ES-I3 (cell line): ENCODE measurements around the gene DGKD.

Source experiments
- H3K36me3 ChIP-seq: 2 replicates; pipeline ENCODE4 v1.6.1; 2013; ENCODE audit warnings: mild to moderate bottlenecking, low read length, control low read depth, moderate library complexity; ENCODE audit not compliant: insufficient read depth
- H3K4me1 ChIP-seq: 2 replicates; pipeline ENCODE4 v1.6.1; 2013; ENCODE audit warnings: mild to moderate bottlenecking, control low read depth, low read length; ENCODE audit not compliant: insufficient read depth
- H3K9ac ChIP-seq: 2 replicates; pipeline ENCODE4 v1.6.1; 2013; ENCODE audit warnings: low read depth, mild to moderate bottlenecking, low read length, moderate library complexity
- H3K9me3 ChIP-seq: 2 replicates; pipeline ENCODE4 v1.6.1; 2013; ENCODE audit warnings: mild to moderate bottlenecking, low read length, moderate library complexity; ENCODE audit not compliant: control insufficient read depth, insufficient read depth

DGKD gene

GRCh38 chr2:233492751-233493150, 138.5 kb downstream of the DGKD start:
- Histone ChIP-seq H3K4me1 (no peaks in the 10 kb centered on the region), H3K36me3 (no peaks in the 10 kb centered on the region), H3K9ac (no peak overlapping the region), H3K9me3 (no peaks in the 10 kb centered on the region)

- Histone ChIP-seq H3K4me1 (no peaks in the 10 kb centered on the region), H3K9me3 (no peaks in the 10 kb centered on the region), H3K9ac (no peak overlapping the region), H3K36me3 (no peaks in the 10 kb centered on the region)
These were observed 141.5 kb downstream of the DGKD start for GRCh38 chr2:233495503-233496496.

GRCh38 chr2:233497692-233498091, 143.4 kb downstream of the DGKD start:
- Histone ChIP-seq H3K9ac (no peak overlapping the region), H3K9me3 (no peaks in the 10 kb centered on the region), H3K36me3 (no peaks in the 10 kb centered on the region), H3K4me1 (no peaks in the 10 kb centered on the region)

GRCh38 chr2:233498126-233498525, 143.8 kb downstream of the DGKD start:
- no peaks in the 10 kb centered on the region for H3K4me1 ChIP-seq

GRCh38 chr2:233499928-233500327, 145.6 kb downstream of the DGKD start:
- Histone ChIP-seq H3K9me3 (peaks cover 2% of the 10 kb centered on the region; the same call in 1 of the 2 replicates), H3K36me3 (no peaks in the 10 kb centered on the region), H3K9ac (no peak overlapping the region), H3K4me1 (no peaks in the 10 kb centered on the region)

More at GRCh38 chr2:233498126-233498525, 143.8 kb downstream of the DGKD start:
- H3K9me3 ChIP-seq = no peaks in the 10 kb centered on the region; the same call in 1 of the 2 replicates
- no peak overlapping the region for H3K9ac ChIP-seq
- no peaks in the 10 kb centered on the region for H3K36me3 ChIP-seq

GRCh38 chr2:233501198-233502076, 147.1 kb downstream of the DGKD start:
- H3K4me1 ChIP-seq = no peaks in the 10 kb centered on the region
- peaks cover 2% of the 10 kb centered on the region; the same call in 1 of the 2 replicates for H3K9me3 ChIP-seq
- H3K9ac ChIP-seq = no peak overlapping the region
- no peaks in the 10 kb centered on the region for H3K36me3 ChIP-seq

DNA sequence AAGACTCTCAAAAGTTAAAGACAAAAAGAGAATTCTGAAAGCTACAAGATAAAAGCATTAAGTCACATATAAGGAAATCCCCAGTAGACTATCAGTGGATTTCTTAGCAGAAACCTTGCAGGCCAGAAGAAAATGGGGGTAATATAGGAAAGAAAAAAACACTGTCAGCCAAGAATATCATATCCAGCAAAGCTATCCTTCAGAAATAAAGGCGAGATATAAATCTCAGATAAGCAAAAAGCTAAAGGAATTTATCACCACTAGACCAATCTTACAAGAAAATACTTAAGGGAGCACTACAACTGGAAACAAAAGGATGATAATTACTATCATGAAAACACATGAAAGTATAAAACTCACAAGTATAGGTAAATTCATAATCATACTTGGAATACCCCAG, 149.2 kb downstream of the DGKD start:
- H3K36me3 ChIP-seq = no peaks in the 10 kb centered on the region

DNA sequence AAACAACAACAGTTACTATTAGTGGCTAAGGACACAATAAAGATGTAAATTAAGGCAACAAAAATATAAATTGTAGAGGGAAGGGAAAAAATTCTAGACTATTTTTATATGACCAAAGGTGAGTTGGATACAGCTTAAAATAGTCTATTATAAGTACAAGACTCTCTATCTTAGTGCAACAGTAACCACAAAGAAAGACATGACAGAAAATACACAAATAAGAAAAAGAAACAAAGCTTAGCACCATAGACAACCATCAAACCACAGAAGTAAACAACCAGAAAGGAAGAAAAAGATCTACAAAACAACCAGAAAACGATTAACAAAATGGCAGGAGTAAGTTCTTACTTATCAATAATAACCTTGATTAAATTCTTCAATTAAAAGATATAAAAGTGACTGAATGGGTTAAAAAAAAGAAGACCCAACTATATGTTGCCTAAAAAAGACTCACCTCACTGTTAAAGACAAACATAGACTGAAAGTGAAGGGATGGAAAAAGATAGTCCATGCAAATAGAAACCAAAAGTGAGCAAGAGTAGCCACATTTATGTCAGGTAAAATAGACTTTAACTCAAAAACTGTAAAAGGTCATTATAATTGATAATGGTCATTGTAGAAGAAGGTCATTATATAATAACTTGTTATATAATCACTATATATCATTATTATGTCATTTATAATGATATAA, 149.8 kb downstream of the DGKD start:
- Histone ChIP-seq H3K36me3 (no peaks in the 10 kb centered on the region), H3K9me3 (peaks cover 2% of the 10 kb centered on the region; the same call in 1 of the 2 replicates), H3K4me1 (no peaks in the 10 kb centered on the region), H3K9ac (no peak overlapping the region)

More for the DNA sequence above, 149.2 kb downstream of the DGKD start:
- Histone ChIP-seq H3K9ac (no peak overlapping the region), H3K9me3 (peaks cover 2% of the 10 kb centered on the region; the same call in 1 of the 2 replicates), H3K4me1 (no peaks in the 10 kb centered on the region)

GRCh38 chr2:233513953-233514655, 159.8 kb downstream of the DGKD start:
- H3K9me3 ChIP-seq = no peaks in the 10 kb centered on the region
- H3K4me1 ChIP-seq = no peaks in the 10 kb centered on the region
- H3K9ac ChIP-seq = no peak overlapping the region
- H3K36me3 ChIP-seq = no peaks in the 10 kb centered on the region; the same call in 1 of the 2 replicates

DNA sequence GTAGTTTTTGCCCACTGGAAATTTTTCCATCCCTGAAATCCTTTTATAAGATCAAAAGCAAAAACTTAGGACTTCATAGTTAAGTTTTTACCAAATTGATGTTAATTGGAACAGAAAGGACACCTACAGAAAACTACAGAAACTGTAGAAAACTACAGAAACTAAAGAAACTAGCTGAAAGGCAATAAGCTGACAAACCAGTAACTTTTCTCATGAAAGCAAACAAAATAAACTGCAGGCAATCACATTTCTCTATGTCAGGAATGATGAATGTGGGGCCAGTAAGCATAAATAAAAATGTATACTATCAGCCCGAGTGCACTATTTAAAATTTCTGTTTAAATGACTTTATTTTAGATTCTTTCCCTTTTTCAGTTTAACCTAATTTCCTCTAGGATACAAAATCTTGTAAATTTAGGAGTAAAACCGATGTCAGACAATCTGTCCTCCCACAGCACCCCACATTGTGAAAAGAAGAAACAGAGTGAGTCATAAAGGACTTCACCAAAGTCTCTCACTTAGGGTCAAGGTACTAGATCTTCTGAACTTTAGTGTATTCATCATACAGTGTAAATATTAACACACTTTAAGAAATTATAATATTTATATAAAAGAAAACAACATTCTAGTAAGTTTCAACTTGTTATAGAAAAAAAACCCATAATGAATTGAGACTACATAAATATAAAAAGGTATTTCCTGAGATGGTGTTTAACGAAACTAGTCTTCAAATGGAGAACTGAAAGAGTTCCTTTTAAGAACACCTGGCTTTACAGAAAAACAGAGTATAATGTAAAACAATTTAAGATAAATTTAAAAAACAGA, 165.7 kb downstream of the DGKD start:
- Histone ChIP-seq H3K36me3 (0 out of 2 replicates have a peak, but pooled peaks cover 4% of the 10 kb centered on the region), H3K4me1 (no peaks in the 10 kb centered on the region), H3K9ac (no peak overlapping the region), H3K9me3 (no peaks in the 10 kb centered on the region)
